Activated CD8-positive, alpha-beta memory T cell treated with anti-CD3 and anti-CD28 coated beads, Interleukin-2, amount 10 ng/mL, durations not matched to agents 7 days and 5 days (primary cell): ENCODE data around the gene RCC1. TPM values are rescaled to one million over a fixed set of nuclear protein-coding genes. Genes with fewer than 3 reads are reported as not detected.
"Not testable (repeated sequence)": the region's sequence is repeated elsewhere in the genome, so short reads cannot be mapped to it uniquely, and the experiment has no call there.

Source experiments
- ATAC-seq: fragments of 150-1000 bp; cut with Tn5 transposase; one replicate; pipeline ENCODE4 v1.10.0; 2021; ENCODE audit warnings: moderate library complexity
- CTCF ChIA-PET: fragments of 350-600 bp; sonication (Branson Sonifier 250); formaldehyde crosslinking; loops from one replicate; lab custom pipeline; 2021; ENCODE audit warnings: antibody characterized with exemption; lab: Charles Lee
- DNase-seq: peaks from one replicate; pipeline ENCODE4 v3.0.0-alpha.2; 2020
- H3K27ac Mint-ChIP-seq: one replicate; pipeline ENCODE4 v1.8.0; 2021; ENCODE audit warnings: mild to moderate bottlenecking, mixed read lengths
- H3K27me3 Mint-ChIP-seq: one replicate; pipeline ENCODE4 v1.8.0; 2021; ENCODE audit warnings: mixed read lengths
- H3K36me3 Mint-ChIP-seq: one replicate; pipeline ENCODE4 v1.8.0; 2021; ENCODE audit warnings: mild to moderate bottlenecking, mixed read lengths
- H3K4me1 Mint-ChIP-seq: one replicate; pipeline ENCODE4 v1.8.0; 2021; ENCODE audit warnings: mixed read lengths
- H3K4me3 Mint-ChIP-seq: one replicate; pipeline ENCODE4 v1.8.0; 2021; ENCODE audit warnings: mild to moderate bottlenecking, moderate library complexity, mixed read lengths
- H3K9me3 Mint-ChIP-seq: one replicate; pipeline ENCODE4 v1.8.0; 2022; ENCODE audit warnings: low read depth, mixed read lengths
- total RNA-seq, 2 experiments: library from RNA; stranded (reverse); gene quantifications; one replicate each; pipeline ENCODE4 v1.2.3, GENCODE V29; 2021

RCC1 gene
- total RNA-seq, result 10 to 100 TPM; 61.4 to 77.6 TPM

- Mint-ChIP-seq H3K27ac (peak within 1 kb of the TSS; percentile 99), H3K4me3 (peak within 1 kb of the TSS; percentile 98), H3K27me3 (peaks cover 2% of the 10 kb centered on the region), H3K36me3 (peaks cover 49% of the 10 kb centered on the region), H3K4me1 (peaks cover 39% of the 10 kb centered on the region), H3K9me3 (no peaks in the 10 kb centered on the region)
- ATAC-seq, result peak; percentile 87
- CTCF ChIA-PET, result interaction anchor here (0.5 to 1.3 kb wide), 6 partner anchors 9 to 372 kb away, joined by 3 to 5 read pairs (median 4); no protein-coding TSS in a partner anchor
- DNase-seq, result peak; percentile 99
Observed at GRCh38 chr1:28505406-28506187, at the start of gene RCC1. Gene RCC1, plus strand, starts transcription at chr1:28506043. Its CDS starts 23,824 bp downstream, at chr1:28529867.

GRCh38 chr1:28456078-28456477 lies 49.8 kb upstream of the RCC1 start:
- H3K27ac Mint-ChIP-seq, result peak overlapping the region; percentile 41
- H3K36me3 Mint-ChIP-seq, result peaks cover 10% of the 10 kb centered on the region
- ATAC-seq, result no peak
- DNase-seq, result no peak
- H3K9me3 Mint-ChIP-seq, result no peaks in the 10 kb centered on the region
- H3K27me3 Mint-ChIP-seq, result no peaks in the 10 kb centered on the region
- peaks cover 11% of the 10 kb centered on the region for H3K4me1 Mint-ChIP-seq
- CTCF ChIA-PET, result no interaction called here
- no peak overlapping the region for H3K4me3 Mint-ChIP-seq

- ATAC-seq, result no peak
- no peak overlapping the region for H3K27ac Mint-ChIP-seq
- peaks cover 12% of the 10 kb centered on the region for H3K36me3 Mint-ChIP-seq
- peaks cover 16% of the 10 kb centered on the region for H3K4me1 Mint-ChIP-seq
- no peak for DNase-seq
- H3K27me3 Mint-ChIP-seq, result no peaks in the 10 kb centered on the region
- CTCF ChIA-PET, result no interaction called here
- H3K9me3 Mint-ChIP-seq, result no peaks in the 10 kb centered on the region
- H3K4me3 Mint-ChIP-seq, result no peak overlapping the region
Observed at GRCh38 chr1:28457678-28458077, 48.2 kb upstream of the RCC1 start.

- ATAC-seq, result no peak
- CTCF ChIA-PET, result no interaction called here
Observed at GRCh38 chr1:28458237-28459228, 47.3 kb upstream of the RCC1 start.

GRCh38 chr1:28466226-28466778 lies 39.5 kb upstream of the RCC1 start:
- H3K27me3 Mint-ChIP-seq, result no peaks in the 10 kb centered on the region
- no peak overlapping the region for H3K4me3 Mint-ChIP-seq
- H3K27ac Mint-ChIP-seq, result peak overlapping the region; percentile 83
- H3K9me3 Mint-ChIP-seq, result no peaks in the 10 kb centered on the region
- CTCF ChIA-PET, result no interaction called here
- peaks cover 22% of the 10 kb centered on the region for H3K4me1 Mint-ChIP-seq
- peaks cover 10% of the 10 kb centered on the region for H3K36me3 Mint-ChIP-seq
- ATAC-seq (peak; percentile 47), DNase-seq (peak; percentile 62)

More at GRCh38 chr1:28458237-28459228, 47.3 kb upstream of the RCC1 start:
- Mint-ChIP-seq H3K4me1 (peaks cover 16% of the 10 kb centered on the region), H3K4me3 (no peak overlapping the region), H3K9me3 (no peaks in the 10 kb centered on the region), H3K27me3 (no peaks in the 10 kb centered on the region), H3K27ac (no peak overlapping the region), H3K36me3 (peaks cover 12% of the 10 kb centered on the region)
- no peak for DNase-seq

GRCh38 chr1:28470146-28470545 lies 35.7 kb upstream of the RCC1 start:
- Mint-ChIP-seq H3K9me3 (no peaks in the 10 kb centered on the region), H3K36me3 (peaks cover 9% of the 10 kb centered on the region), H3K4me1 (peaks cover 19% of the 10 kb centered on the region), H3K27me3 (no peaks in the 10 kb centered on the region), H3K27ac (no peak overlapping the region), H3K4me3 (no peak overlapping the region)
- CTCF ChIA-PET, result no interaction called here
- DNase-seq (no peak), ATAC-seq (no peak)

GRCh38 chr1:28479497-28479896 lies 26.3 kb upstream of the RCC1 start:
- H3K4me1 Mint-ChIP-seq, H3K9me3 Mint-ChIP-seq, CTCF ChIA-PET, DNase-seq, H3K27ac Mint-ChIP-seq, H3K4me3 Mint-ChIP-seq, ATAC-seq, H3K27me3 Mint-ChIP-seq: not testable (repeated sequence)
- H3K36me3 Mint-ChIP-seq, result peaks cover 20% of the 10 kb centered on the region

GRCh38 chr1:28480308-28480707 lies 25.5 kb upstream of the RCC1 start:
- Mint-ChIP-seq H3K4me1 (peaks cover 2% of the 10 kb centered on the region), H3K4me3 (no peak overlapping the region), H3K27me3 (no peaks in the 10 kb centered on the region), H3K27ac (no peak overlapping the region), H3K36me3 (peaks cover 21% of the 10 kb centered on the region), H3K9me3 (no peaks in the 10 kb centered on the region)
- CTCF ChIA-PET, result no interaction called here
- ATAC-seq (no peak), DNase-seq (no peak)

GRCh38 chr1:28482138-28482537 lies 23.7 kb upstream of the RCC1 start:
- DNase-seq (no peak), ATAC-seq (no peak)
- Mint-ChIP-seq H3K9me3 (no peaks in the 10 kb centered on the region), H3K4me1 (peaks cover 2% of the 10 kb centered on the region), H3K27me3 (no peaks in the 10 kb centered on the region), H3K4me3 (no peak overlapping the region), H3K27ac (no peak overlapping the region), H3K36me3 (peaks cover 17% of the 10 kb centered on the region)
- CTCF ChIA-PET, result interaction anchor here (1.1 kb wide), 1 partner anchor 69 kb away, joined by 3 read pairs; no protein-coding TSS in a partner anchor

GRCh38 chr1:28482702-28483101 lies 23.1 kb upstream of the RCC1 start:
- CTCF ChIA-PET, result interaction anchor here (1.1 kb wide), 1 partner anchor 70 kb away, joined by 3 read pairs; no protein-coding TSS in a partner anchor

GRCh38 chr1:28494737-28495136 lies 11.1 kb upstream of the RCC1 start:
- H3K27ac Mint-ChIP-seq, result no peak overlapping the region
- H3K27me3 Mint-ChIP-seq, result no peaks in the 10 kb centered on the region
- no peak for ATAC-seq
- peaks cover 17% of the 10 kb centered on the region for H3K36me3 Mint-ChIP-seq
- CTCF ChIA-PET, result interaction anchor here (0.6 kb wide), 1 partner anchor 317 kb away, joined by 3 read pairs; no protein-coding TSS in a partner anchor
- peaks cover 2% of the 10 kb centered on the region for H3K4me1 Mint-ChIP-seq
- no peak overlapping the region for H3K4me3 Mint-ChIP-seq
- no peak for DNase-seq
- no peaks in the 10 kb centered on the region for H3K9me3 Mint-ChIP-seq

More at GRCh38 chr1:28482702-28483101, 23.1 kb upstream of the RCC1 start:
- DNase-seq, result no peak
- H3K27me3 Mint-ChIP-seq, result no peaks in the 10 kb centered on the region
- H3K4me3 Mint-ChIP-seq, result no peak overlapping the region
- no peaks in the 10 kb centered on the region for H3K9me3 Mint-ChIP-seq
- peaks cover 2% of the 10 kb centered on the region for H3K4me1 Mint-ChIP-seq
- H3K36me3 Mint-ChIP-seq, result peaks cover 14% of the 10 kb centered on the region
- no peak for ATAC-seq
- no peak overlapping the region for H3K27ac Mint-ChIP-seq

GRCh38 chr1:28499553-28499952 lies 6.3 kb upstream of the RCC1 start:
- CTCF ChIA-PET, result no interaction called here
- H3K27me3 Mint-ChIP-seq, result no peaks in the 10 kb centered on the region
- H3K9me3 Mint-ChIP-seq, result no peaks in the 10 kb centered on the region

GRCh38 chr1:28501925-28502324 lies 3.9 kb upstream of the RCC1 start:
- H3K27ac Mint-ChIP-seq, result no peak overlapping the region
- CTCF ChIA-PET, result no interaction called here
- DNase-seq, result no peak
- no peak overlapping the region for H3K4me3 Mint-ChIP-seq
- no peak for ATAC-seq
- peaks cover 2% of the 10 kb centered on the region for H3K27me3 Mint-ChIP-seq
- no peaks in the 10 kb centered on the region for H3K9me3 Mint-ChIP-seq
- H3K36me3 Mint-ChIP-seq, result peaks cover 13% of the 10 kb centered on the region
- H3K4me1 Mint-ChIP-seq, result peaks cover 14% of the 10 kb centered on the region

More at GRCh38 chr1:28499553-28499952, 6.3 kb upstream of the RCC1 start:
- Mint-ChIP-seq H3K4me1 (peaks cover 7% of the 10 kb centered on the region), H3K36me3 (peaks cover 9% of the 10 kb centered on the region), H3K4me3 (no peak overlapping the region), H3K27ac (no peak overlapping the region)
- ATAC-seq (no peak), DNase-seq (no peak)
